GM12878 (cell line): ENCODE results near the gene HECTD4.

Experiments
- CREB1 ChIP-seq: IDR thresholded peaks from 2 replicates; pipeline ENCODE4 v1.6.1; 2012; ENCODE audit warnings: low read depth, mild to moderate bottlenecking, inconsistent platforms
- CTCF ChIP-seq, 3 experiments: IDR thresholded peaks in 2 of 3; conservative IDR thresholded peaks in 1 of 3; 2 replicates each; pipeline ENCODE4 v1.5.1; 2011; ENCODE audit warnings: low read depth in 3 of 3, low read length in 3 of 3, mild to moderate bottlenecking in 3 of 3, control low read depth in 2 of 3, moderate library complexity in 2 of 3, inconsistent platforms in 1 of 3, mixed read lengths in 1 of 3; ENCODE audit not compliant: control insufficient read depth in 2 of 3, insufficient read depth in 1 of 3; ENCODE audit errors: extremely low read depth in 1 of 3
- PKNOX1 ChIP-seq: fragments of 450-650 bp; IDR thresholded peaks from 2 replicates; pipeline ENCODE4 v1.6.1; 2016; ENCODE audit warnings: mild to moderate bottlenecking
- POLR2A ChIP-seq: IDR thresholded peaks from 2 replicates; pipeline ENCODE4 v1.6.1; 2011; ENCODE audit warnings: low read depth, mild to moderate bottlenecking, low read length

- TF ChIP-seq CREB1, result no peak
- TF ChIP-seq POLR2A, result no peak
- no peak for TF ChIP-seq PKNOX1
- no peak for TF ChIP-seq CTCF (IDR thresholded peaks at IDR 0.05 in 2 of 3, conservative IDR thresholded peaks at IDR 0.05 in 1 of 3; ENCODE audit: control insufficient read depth in 2 of 3, extremely low read depth in 1 of 3, insufficient read depth in 1 of 3, low read depth in 3 of 3, low read length in 3 of 3)
These were observed 38.0 kb downstream of the HECTD4 start for GRCh38 chr12:112344220-112344619.
